HEK293 (cell line): Measurements from ENCODE around the gene PLPP1.

ENCODE experiments used
- GLI4 ChIP-seq: fragments of 450-650 bp; formaldehyde crosslinking; IDR thresholded peaks from 2 replicates; pipeline ENCODE4 v1.5.1; 2016; ENCODE audit warnings: missing biosample characterization, missing genetic modification characterization
- GLIS1 ChIP-seq: fragments of 450-650 bp; formaldehyde crosslinking; IDR thresholded peaks from 2 replicates; pipeline ENCODE4 v1.5.1; 2016; ENCODE audit warnings: missing biosample characterization, missing genetic modification characterization
- HOXA7 ChIP-seq: sonication (generic); formaldehyde crosslinking; IDR thresholded peaks from 2 replicates; pipeline ENCODE4 v1.8.1; 2022; ENCODE audit warnings: missing genetic modification reagents, borderline replicate concordance
- KLF16 ChIP-seq: fragments of 450-650 bp; formaldehyde crosslinking; IDR thresholded peaks from 2 replicates; pipeline ENCODE4 v1.5.1; 2017; ENCODE audit warnings: missing biosample characterization, missing genetic modification characterization
- SETDB1 ChIP-seq: IDR thresholded peaks from one replicate; pipeline ENCODE4 v1.6.1; 2017; ENCODE audit warnings: mild to moderate bottlenecking, low read length, moderate library complexity, mixed read lengths; ENCODE audit not compliant: insufficient read length
- WT1 ChIP-seq: fragments of 450-650 bp; formaldehyde crosslinking; IDR thresholded peaks from 2 replicates; pipeline ENCODE4 v1.5.1; 2016; ENCODE audit warnings: missing biosample characterization, missing genetic modification characterization
- ZBTB21 ChIP-seq: fragments of 450-650 bp; formaldehyde crosslinking; IDR thresholded peaks from 2 replicates; pipeline ENCODE4 v1.5.1; 2017; ENCODE audit warnings: missing biosample characterization, missing genetic modification characterization
- ZBTB48 ChIP-seq: fragments of 450-650 bp; formaldehyde crosslinking; IDR thresholded peaks from 2 replicates; pipeline ENCODE4 v1.5.1; 2016; ENCODE audit warnings: missing biosample characterization, missing genetic modification characterization
- ZNF10 ChIP-seq: fragments of 450-650 bp; formaldehyde crosslinking; IDR thresholded peaks from 2 replicates; pipeline ENCODE4 v1.5.1; 2017; ENCODE audit warnings: missing biosample characterization, missing genetic modification characterization
- ZNF121 ChIP-seq: fragments of 450-650 bp; formaldehyde crosslinking; IDR thresholded peaks from 2 replicates; pipeline ENCODE4 v1.5.1; 2016; ENCODE audit warnings: missing biosample characterization, missing genetic modification characterization
- ZNF19 ChIP-seq: fragments of 450-650 bp; formaldehyde crosslinking; IDR thresholded peaks from 2 replicates; pipeline ENCODE4; 2016; ENCODE audit warnings: missing biosample characterization, missing genetic modification characterization, low read depth
- ZNF239 ChIP-seq: fragments of 450-650 bp; formaldehyde crosslinking; IDR thresholded peaks from 2 replicates; pipeline ENCODE4 v1.5.1; 2016; ENCODE audit warnings: missing biosample characterization, missing genetic modification characterization
- ZNF248 ChIP-seq: fragments of 450-650 bp; formaldehyde crosslinking; IDR thresholded peaks from 2 replicates; pipeline ENCODE4 v1.5.1; 2017; ENCODE audit warnings: missing biosample characterization, missing genetic modification characterization
- ZNF274 ChIP-seq, 2 experiments: fragments of 200-500 bp in 1 of 2; fragments of 450-650 bp in 1 of 2; sonication (Bioruptor generic) in 1 of 2; formaldehyde crosslinking in 1 of 2; IDR thresholded peaks; 2 replicates each; pipeline versions ENCODE4 v1.5.1 to v1.6.1; 2014 to 2016; ENCODE audit warnings: borderline replicate concordance in 1 of 2, inconsistent platforms in 1 of 2, low read length in 1 of 2, missing biosample characterization in 1 of 2, missing genetic modification characterization in 1 of 2
- ZNF335 ChIP-seq: fragments of 450-650 bp; formaldehyde crosslinking; conservative IDR thresholded peaks from 2 replicates; pipeline ENCODE4 v1.5.1; 2016; ENCODE audit warnings: missing biosample characterization, missing genetic modification characterization
- ZNF37A ChIP-seq: fragments of 450-650 bp; IDR thresholded peaks from 2 replicates; pipeline ENCODE4 v1.5.1; 2018; ENCODE audit warnings: missing biosample characterization, missing genetic modification characterization
- ZNF391 ChIP-seq: fragments of 450-650 bp; formaldehyde crosslinking; IDR thresholded peaks from 2 replicates; pipeline ENCODE4 v1.5.1; 2016; ENCODE audit warnings: low read depth, missing biosample characterization, missing genetic modification characterization, borderline replicate concordance
- ZNF473 ChIP-seq: fragments of 450-650 bp; formaldehyde crosslinking; IDR thresholded peaks from 2 replicates; pipeline ENCODE4 v1.5.1; 2017; ENCODE audit warnings: missing biosample characterization, missing genetic modification characterization
- ZNF544 ChIP-seq: fragments of 450-650 bp; formaldehyde crosslinking; IDR thresholded peaks from 2 replicates; pipeline ENCODE4 v1.5.0; 2017; ENCODE audit warnings: missing biosample characterization, missing genetic modification characterization
- ZNF600 ChIP-seq: fragments of 450-650 bp; formaldehyde crosslinking; IDR thresholded peaks from 2 replicates; pipeline ENCODE4 v1.5.1; 2016; ENCODE audit warnings: missing biosample characterization, missing genetic modification characterization
- ZNF610 ChIP-seq: fragments of 450-650 bp; formaldehyde crosslinking; IDR thresholded peaks from 2 replicates; pipeline ENCODE4 v1.5.1; 2016; ENCODE audit warnings: missing biosample characterization, missing genetic modification characterization, borderline replicate concordance
- TF ChIP-seq, protein P1 (sequence below): fragments of 450-650 bp; formaldehyde crosslinking; IDR thresholded peaks from 2 replicates; pipeline ENCODE4 v1.5.1; 2016; ENCODE audit warnings: missing biosample characterization, missing genetic modification characterization
- TF ChIP-seq, protein P2 (sequence below): sonication (generic); formaldehyde crosslinking; IDR thresholded peaks from 2 replicates; pipeline ENCODE4 v1.8.1; 2022; ENCODE audit warnings: mild to moderate bottlenecking, moderate library complexity, missing genetic modification reagents
- TF ChIP-seq, protein P3 (sequence below): fragments of 450-650 bp; IDR thresholded peaks from 2 replicates; pipeline ENCODE4 v1.5.1; 2018; ENCODE audit warnings: missing biosample characterization, missing genetic modification characterization
- TF ChIP-seq, protein P4 (sequence below): fragments of 450-650 bp; formaldehyde crosslinking; IDR thresholded peaks from 2 replicates; pipeline ENCODE4 v1.5.1; 2017; ENCODE audit warnings: missing biosample characterization, missing genetic modification characterization
- TF ChIP-seq, protein P5 (sequence below): fragments of 450-650 bp; formaldehyde crosslinking; IDR thresholded peaks from 2 replicates; pipeline ENCODE4 v1.5.1; 2016; ENCODE audit warnings: missing biosample characterization, missing genetic modification characterization
- TF ChIP-seq, protein P6 (sequence below): fragments of 450-650 bp; formaldehyde crosslinking; IDR thresholded peaks from 2 replicates; pipeline ENCODE4 v1.5.1; 2017; ENCODE audit warnings: missing biosample characterization, mild to moderate bottlenecking, missing genetic modification characterization, moderate library complexity
- TF ChIP-seq, protein P7 (sequence below): fragments of 450-650 bp; formaldehyde crosslinking; IDR thresholded peaks from 2 replicates; pipeline ENCODE4 v1.5.1; 2016; ENCODE audit warnings: missing biosample characterization, missing genetic modification characterization
- TF ChIP-seq, protein P8 (sequence below): fragments of 450-650 bp; formaldehyde crosslinking; IDR thresholded peaks from 2 replicates; pipeline ENCODE4 v1.5.1; 2016; ENCODE audit warnings: missing biosample characterization, missing genetic modification characterization

PLPP1 gene

DNA sequence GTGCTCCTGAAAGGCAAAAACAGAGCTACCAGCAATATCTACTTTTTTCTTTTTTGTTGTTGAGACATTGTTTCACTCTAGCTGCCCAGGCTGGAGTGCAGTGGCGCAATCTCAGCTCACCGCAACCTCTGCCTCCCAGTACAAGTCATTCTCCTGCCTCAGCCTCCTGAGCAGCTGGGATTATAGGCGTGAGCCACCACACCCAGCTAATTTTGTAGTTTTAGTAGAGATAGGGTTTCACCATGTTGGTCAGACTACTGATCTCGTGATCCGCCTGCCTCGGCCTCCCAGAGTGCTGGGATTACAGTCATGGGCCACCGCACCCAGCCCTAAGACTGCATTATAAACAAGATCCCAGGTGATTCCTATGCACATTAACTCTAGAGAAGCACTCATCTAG is 17.0 kb downstream of the PLPP1 start (continued):
- no peak for TF ChIP-seq ZNF239
- no peak for TF ChIP-seq ZNF600 (tag by site-specific recombination)
- TF ChIP-seq GLI4 (tag by site-specific recombination) = no peak
- no peak for TF ChIP-seq ZNF19 (tag by site-specific recombination)
- TF ChIP-seq, protein P1, sequence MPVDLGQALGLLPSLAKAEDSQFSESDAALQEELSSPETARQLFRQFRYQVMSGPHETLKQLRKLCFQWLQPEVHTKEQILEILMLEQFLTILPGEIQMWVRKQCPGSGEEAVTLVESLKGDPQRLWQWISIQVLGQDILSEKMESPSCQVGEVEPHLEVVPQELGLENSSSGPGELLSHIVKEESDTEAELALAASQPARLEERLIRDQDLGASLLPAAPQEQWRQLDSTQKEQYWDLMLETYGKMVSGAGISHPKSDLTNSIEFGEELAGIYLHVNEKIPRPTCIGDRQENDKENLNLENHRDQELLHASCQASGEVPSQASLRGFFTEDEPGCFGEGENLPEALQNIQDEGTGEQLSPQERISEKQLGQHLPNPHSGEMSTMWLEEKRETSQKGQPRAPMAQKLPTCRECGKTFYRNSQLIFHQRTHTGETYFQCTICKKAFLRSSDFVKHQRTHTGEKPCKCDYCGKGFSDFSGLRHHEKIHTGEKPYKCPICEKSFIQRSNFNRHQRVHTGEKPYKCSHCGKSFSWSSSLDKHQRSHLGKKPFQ (tag by site-specific recombination) = no peak
- TF ChIP-seq ZBTB48 (tag by site-specific recombination) = no peak
- TF ChIP-seq ZBTB21 = no peak
- TF ChIP-seq ZNF37A = no peak
- no peak for TF ChIP-seq ZNF391 (tag by site-specific recombination)
- TF ChIP-seq, protein P2, sequence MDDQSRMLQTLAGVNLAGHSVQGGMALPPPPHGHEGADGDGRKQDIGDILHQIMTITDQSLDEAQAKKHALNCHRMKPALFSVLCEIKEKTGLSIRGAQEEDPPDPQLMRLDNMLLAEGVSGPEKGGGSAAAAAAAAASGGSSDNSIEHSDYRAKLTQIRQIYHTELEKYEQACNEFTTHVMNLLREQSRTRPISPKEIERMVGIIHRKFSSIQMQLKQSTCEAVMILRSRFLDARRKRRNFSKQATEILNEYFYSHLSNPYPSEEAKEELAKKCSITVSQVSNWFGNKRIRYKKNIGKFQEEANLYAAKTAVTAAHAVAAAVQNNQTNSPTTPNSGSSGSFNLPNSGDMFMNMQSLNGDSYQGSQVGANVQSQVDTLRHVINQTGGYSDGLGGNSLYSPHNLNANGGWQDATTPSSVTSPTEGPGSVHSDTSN (CRISPR knock-in tag) = no peak
- TF ChIP-seq, protein P3, sequence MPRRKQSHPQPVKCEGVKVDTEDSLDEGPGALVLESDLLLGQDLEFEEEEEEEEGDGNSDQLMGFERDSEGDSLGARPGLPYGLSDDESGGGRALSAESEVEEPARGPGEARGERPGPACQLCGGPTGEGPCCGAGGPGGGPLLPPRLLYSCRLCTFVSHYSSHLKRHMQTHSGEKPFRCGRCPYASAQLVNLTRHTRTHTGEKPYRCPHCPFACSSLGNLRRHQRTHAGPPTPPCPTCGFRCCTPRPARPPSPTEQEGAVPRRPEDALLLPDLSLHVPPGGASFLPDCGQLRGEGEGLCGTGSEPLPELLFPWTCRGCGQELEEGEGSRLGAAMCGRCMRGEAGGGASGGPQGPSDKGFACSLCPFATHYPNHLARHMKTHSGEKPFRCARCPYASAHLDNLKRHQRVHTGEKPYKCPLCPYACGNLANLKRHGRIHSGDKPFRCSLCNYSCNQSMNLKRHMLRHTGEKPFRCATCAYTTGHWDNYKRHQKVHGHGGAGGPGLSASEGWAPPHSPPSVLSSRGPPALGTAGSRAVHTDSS (tag by site-specific recombination) = no peak
- TF ChIP-seq ZNF610 (tag by site-specific recombination) = no peak
- TF ChIP-seq, protein P4, sequence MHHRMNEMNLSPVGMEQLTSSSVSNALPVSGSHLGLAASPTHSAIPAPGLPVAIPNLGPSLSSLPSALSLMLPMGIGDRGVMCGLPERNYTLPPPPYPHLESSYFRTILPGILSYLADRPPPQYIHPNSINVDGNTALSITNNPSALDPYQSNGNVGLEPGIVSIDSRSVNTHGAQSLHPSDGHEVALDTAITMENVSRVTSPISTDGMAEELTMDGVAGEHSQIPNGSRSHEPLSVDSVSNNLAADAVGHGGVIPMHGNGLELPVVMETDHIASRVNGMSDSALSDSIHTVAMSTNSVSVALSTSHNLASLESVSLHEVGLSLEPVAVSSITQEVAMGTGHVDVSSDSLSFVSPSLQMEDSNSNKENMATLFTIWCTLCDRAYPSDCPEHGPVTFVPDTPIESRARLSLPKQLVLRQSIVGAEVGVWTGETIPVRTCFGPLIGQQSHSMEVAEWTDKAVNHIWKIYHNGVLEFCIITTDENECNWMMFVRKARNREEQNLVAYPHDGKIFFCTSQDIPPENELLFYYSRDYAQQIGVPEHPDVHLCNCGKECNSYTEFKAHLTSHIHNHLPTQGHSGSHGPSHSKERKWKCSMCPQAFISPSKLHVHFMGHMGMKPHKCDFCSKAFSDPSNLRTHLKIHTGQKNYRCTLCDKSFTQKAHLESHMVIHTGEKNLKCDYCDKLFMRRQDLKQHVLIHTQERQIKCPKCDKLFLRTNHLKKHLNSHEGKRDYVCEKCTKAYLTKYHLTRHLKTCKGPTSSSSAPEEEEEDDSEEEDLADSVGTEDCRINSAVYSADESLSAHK (tag by site-specific recombination) = no peak
- peak; percentile 84 for TF ChIP-seq GLIS1 (tag by site-specific recombination)
- peak; percentile 40; the same call in 1 of the 2 replicates for TF ChIP-seq WT1
- TF ChIP-seq ZNF10 (tag by site-specific recombination) = no peak
- no peak for TF ChIP-seq SETDB1
- no peak for TF ChIP-seq ZNF121 (tag by site-specific recombination)
- no peak for TF ChIP-seq ZNF473
- TF ChIP-seq, protein P5, sequence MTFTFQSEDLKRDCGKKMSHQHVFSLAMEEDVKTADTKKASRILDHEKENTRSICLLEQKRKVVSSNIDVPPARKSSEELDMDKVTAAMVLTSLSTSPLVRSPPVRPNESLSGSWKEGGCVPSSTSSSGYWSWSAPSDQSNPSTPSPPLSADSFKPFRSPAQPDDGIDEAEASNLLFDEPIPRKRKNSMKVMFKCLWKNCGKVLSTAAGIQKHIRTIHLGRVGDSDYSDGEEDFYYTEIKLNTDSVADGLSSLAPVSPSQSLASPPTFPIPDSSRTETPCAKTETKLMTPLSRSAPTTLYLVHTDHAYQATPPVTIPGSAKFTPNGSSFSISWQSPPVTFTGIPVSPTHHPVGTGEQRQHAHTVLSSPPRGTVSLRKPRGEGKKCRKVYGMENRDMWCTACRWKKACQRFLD (tag by site-specific recombination) = no peak
- no peak for TF ChIP-seq ZNF335
- TF ChIP-seq, protein P6, sequence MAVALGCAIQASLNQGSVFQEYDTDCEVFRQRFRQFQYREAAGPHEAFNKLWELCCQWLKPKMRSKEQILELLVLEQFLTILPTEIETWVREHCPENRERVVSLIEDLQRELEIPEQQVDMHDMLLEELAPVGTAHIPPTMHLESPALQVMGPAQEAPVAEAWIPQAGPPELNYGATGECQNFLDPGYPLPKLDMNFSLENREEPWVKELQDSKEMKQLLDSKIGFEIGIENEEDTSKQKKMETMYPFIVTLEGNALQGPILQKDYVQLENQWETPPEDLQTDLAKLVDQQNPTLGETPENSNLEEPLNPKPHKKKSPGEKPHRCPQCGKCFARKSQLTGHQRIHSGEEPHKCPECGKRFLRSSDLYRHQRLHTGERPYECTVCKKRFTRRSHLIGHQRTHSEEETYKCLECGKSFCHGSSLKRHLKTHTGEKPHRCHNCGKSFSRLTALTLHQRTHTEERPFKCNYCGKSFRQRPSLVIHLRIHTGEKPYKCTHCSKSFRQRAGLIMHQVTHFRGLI (tag by site-specific recombination) = no peak
- TF ChIP-seq ZNF248 (tag by site-specific recombination) = no peak
- TF ChIP-seq KLF16 = no peak
- TF ChIP-seq ZNF274 (IDR thresholded peaks at IDR 0.05; ENCODE audit: low read length) = no peak
- no peak for TF ChIP-seq ZNF274 (tag by site-specific recombination; IDR thresholded peaks at IDR 0.05; ENCODE audit: borderline replicate concordance)
- no peak for TF ChIP-seq HOXA7
- TF ChIP-seq, protein P7, sequence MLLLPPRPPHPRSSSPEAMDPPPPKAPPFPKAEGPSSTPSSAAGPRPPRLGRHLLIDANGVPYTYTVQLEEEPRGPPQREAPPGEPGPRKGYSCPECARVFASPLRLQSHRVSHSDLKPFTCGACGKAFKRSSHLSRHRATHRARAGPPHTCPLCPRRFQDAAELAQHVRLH (tag by site-specific recombination) = no peak
- TF ChIP-seq ZNF544 (tag by site-specific recombination) = no peak
- TF ChIP-seq, protein P8, sequence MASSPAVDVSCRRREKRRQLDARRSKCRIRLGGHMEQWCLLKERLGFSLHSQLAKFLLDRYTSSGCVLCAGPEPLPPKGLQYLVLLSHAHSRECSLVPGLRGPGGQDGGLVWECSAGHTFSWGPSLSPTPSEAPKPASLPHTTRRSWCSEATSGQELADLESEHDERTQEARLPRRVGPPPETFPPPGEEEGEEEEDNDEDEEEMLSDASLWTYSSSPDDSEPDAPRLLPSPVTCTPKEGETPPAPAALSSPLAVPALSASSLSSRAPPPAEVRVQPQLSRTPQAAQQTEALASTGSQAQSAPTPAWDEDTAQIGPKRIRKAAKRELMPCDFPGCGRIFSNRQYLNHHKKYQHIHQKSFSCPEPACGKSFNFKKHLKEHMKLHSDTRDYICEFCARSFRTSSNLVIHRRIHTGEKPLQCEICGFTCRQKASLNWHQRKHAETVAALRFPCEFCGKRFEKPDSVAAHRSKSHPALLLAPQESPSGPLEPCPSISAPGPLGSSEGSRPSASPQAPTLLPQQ (tag by site-specific recombination) = no peak
